KMS-11 (cell line): ENCODE data around the gene PDE3A.

ENCODE experiments used
- H2AFZ ChIP-seq: fragments of 200-600 bp; sonication (generic); 2 replicates; pipeline ENCODE4 v1.6.1; 2016; ENCODE audit warnings: antibody characterized with exemption, mixed run types, low read depth
- H3K27ac ChIP-seq: fragments of 200-600 bp; sonication (generic); 2 replicates; pipeline ENCODE4 v1.6.1; 2016; ENCODE audit warnings: mild to moderate bottlenecking, mixed run types
- H3K27me3 ChIP-seq: fragments of 200-600 bp; sonication (generic); 2 replicates; pipeline ENCODE4 v1.6.1; 2017; ENCODE audit warnings: mild to moderate bottlenecking, low read depth, mixed run types, moderate library complexity; ENCODE audit not compliant: insufficient read depth
- H3K36me3 ChIP-seq: fragments of 200-600 bp; sonication (generic); 2 replicates; pipeline ENCODE4 v1.6.1; 2017; ENCODE audit warnings: mild to moderate bottlenecking, mixed run types; ENCODE audit not compliant: insufficient read depth
- H3K4me1 ChIP-seq: fragments of 200-600 bp; sonication (generic); 2 replicates; pipeline ENCODE4 v1.6.1; 2016; ENCODE audit warnings: mild to moderate bottlenecking, low read depth, mixed run types; ENCODE audit not compliant: poor library complexity, severe bottlenecking
- H3K4me2 ChIP-seq: fragments of 200-600 bp; sonication (generic); 2 replicates; pipeline ENCODE4 v1.7.0; 2016; ENCODE audit warnings: mild to moderate bottlenecking, mixed run types
- H3K4me3 ChIP-seq: fragments of 200-600 bp; sonication (generic); IDR thresholded peaks from 2 replicates; pipeline ENCODE4 v1.6.1; 2017; ENCODE audit warnings: low read depth, low read length, mixed read lengths; ENCODE audit not compliant: insufficient read depth
- H3K79me2 ChIP-seq: fragments of 200-600 bp; sonication (generic); 2 replicates; pipeline ENCODE4 v1.6.1; 2016; ENCODE audit warnings: low read depth, mixed run types; ENCODE audit not compliant: insufficient read depth
- H3K9ac ChIP-seq: fragments of 200-600 bp; sonication (generic); 2 replicates; pipeline ENCODE4 v1.6.1; 2016; ENCODE audit warnings: mild to moderate bottlenecking, mixed run types
- H4K20me1 ChIP-seq: fragments of 200-600 bp; sonication (generic); 2 replicates; pipeline ENCODE4 v1.6.1; 2016; ENCODE audit warnings: mild to moderate bottlenecking, mixed run types; ENCODE audit not compliant: insufficient read depth
- CTCF ChIP-seq: fragments of 200-600 bp; sonication (generic); conservative IDR thresholded peaks from 2 replicates; pipeline ENCODE4 v1.6.1; 2017; ENCODE audit warnings: low read depth, mild to moderate bottlenecking, antibody characterized with exemption, low read length, moderate library complexity, mixed read lengths

The PDE3A gene

DNA sequence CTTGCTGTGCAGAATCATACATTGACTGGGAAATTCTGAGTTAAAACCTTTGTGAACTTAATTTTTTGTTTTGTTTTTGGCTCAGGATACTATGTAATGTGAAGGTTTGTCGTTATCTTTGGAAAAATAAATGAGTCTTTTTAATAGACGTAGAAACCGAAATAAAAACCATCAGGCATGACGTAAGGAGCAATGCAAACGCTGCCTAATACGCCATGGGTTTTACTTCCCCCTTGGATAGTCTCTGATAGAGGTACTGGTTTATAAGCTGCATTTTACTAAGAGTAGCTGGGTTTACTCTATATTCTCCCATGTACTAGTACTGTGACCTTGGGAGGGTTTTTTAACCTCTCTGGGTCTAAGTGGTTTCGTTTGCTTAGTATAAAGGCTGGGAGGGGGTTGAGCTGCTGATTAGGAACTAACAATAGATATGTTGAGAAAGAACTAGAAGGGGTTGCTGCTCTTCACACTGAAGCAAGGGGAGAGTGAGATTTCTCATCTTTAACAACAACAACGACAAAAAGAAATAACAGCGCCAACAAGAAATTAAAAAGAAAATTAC, 260.0 kb downstream of the PDE3A start:
- H3K9ac ChIP-seq: no peak overlapping the region
- H3K27me3 ChIP-seq: no peaks in the 10 kb centered on the region
- no peaks in the 10 kb centered on the region for H3K36me3 ChIP-seq
- no peaks in the 10 kb centered on the region for H4K20me1 ChIP-seq
- no peak for TF ChIP-seq CTCF
- no peaks in the 10 kb centered on the region for H3K79me2 ChIP-seq
- H3K27ac ChIP-seq: no peak overlapping the region
- H3K4me1 ChIP-seq: peaks cover 20% of the 10 kb centered on the region
- no peak overlapping the region for H2AFZ ChIP-seq
- H3K4me2 ChIP-seq: no peak overlapping the region
- no peak overlapping the region for H3K4me3 ChIP-seq

DNA sequence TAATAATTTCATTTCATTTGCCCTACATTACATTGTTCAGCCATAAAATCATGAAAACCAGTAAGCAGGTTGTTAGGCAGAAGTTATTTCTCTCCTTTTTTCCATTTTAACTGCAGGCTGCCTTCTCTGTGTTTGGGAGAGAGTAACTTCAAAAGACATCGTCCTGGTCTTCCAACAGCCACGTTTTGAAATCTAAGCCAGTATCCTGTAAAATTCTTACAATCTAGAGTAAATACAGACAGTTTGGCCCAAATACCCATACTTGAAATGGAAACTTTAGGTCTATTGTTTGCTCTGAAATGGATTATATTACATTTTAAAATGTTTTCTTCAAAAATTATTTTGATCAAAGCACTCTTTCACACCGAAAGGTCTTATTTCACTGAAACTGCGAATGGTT, 260.7 kb downstream of the PDE3A start:
- Histone ChIP-seq H3K4me1 (peaks cover 20% of the 10 kb centered on the region), H3K27ac (peak overlapping the region; percentile 30; the same call in 1 of the 2 replicates), H3K4me2 (peak overlapping the region; percentile 36; the same call in 1 of the 2 replicates), H3K4me3 (no peak overlapping the region), H2AFZ (peak overlapping the region; percentile 48), H3K79me2 (no peaks in the 10 kb centered on the region), H3K36me3 (no peaks in the 10 kb centered on the region), H3K27me3 (no peaks in the 10 kb centered on the region), H4K20me1 (no peaks in the 10 kb centered on the region), H3K9ac (no peak overlapping the region; the same call in 1 of the 2 replicates)
- no peak for TF ChIP-seq CTCF

GRCh38 chr12:20629414-20630156, 261.2 kb downstream of the PDE3A start:
- H3K79me2 ChIP-seq: no peaks in the 10 kb centered on the region
- H4K20me1 ChIP-seq: no peaks in the 10 kb centered on the region
- no peak for TF ChIP-seq CTCF
- H3K4me2 ChIP-seq: peak overlapping the region; percentile 36; the same call in 1 of the 2 replicates
- peak overlapping the region; percentile 48 for H2AFZ ChIP-seq
- no peaks in the 10 kb centered on the region for H3K36me3 ChIP-seq
- H3K9ac ChIP-seq: peak overlapping the region; percentile 0; the same call in 1 of the 2 replicates
- peak overlapping the region; percentile 30; the same call in 1 of the 2 replicates for H3K27ac ChIP-seq
- no peaks in the 10 kb centered on the region for H3K27me3 ChIP-seq
- peaks cover 20% of the 10 kb centered on the region for H3K4me1 ChIP-seq
- no peak overlapping the region for H3K4me3 ChIP-seq

DNA sequence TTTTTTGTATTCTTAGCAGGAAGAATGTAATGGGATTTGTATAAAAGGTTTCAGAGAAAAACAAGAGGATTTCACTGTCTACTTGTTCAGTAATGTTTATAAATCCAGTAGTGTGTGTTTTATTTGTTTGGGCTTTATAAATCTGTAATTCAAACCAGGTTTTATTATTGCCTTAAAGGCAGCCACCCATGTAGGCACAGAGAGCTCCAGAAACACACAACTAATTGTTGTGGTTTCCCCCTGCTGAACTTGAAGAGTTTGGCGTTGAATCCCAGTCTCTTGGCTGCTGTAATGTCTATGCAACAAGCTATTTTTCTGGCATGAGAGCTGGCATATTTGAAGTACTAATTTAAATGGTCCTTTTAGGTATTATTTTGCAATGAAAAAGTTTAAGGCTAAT, 263.4 kb downstream of the PDE3A start:
- H4K20me1 ChIP-seq: no peaks in the 10 kb centered on the region
- H3K4me3 ChIP-seq: no peak overlapping the region
- no peak overlapping the region for H3K9ac ChIP-seq
- no peak for TF ChIP-seq CTCF
- H3K4me2 ChIP-seq: no peak overlapping the region
- H2AFZ ChIP-seq: no peak overlapping the region
- no peak overlapping the region for H3K27ac ChIP-seq
- H3K27me3 ChIP-seq: no peaks in the 10 kb centered on the region
- no peaks in the 10 kb centered on the region for H3K79me2 ChIP-seq
- peaks cover 20% of the 10 kb centered on the region for H3K4me1 ChIP-seq
- H3K36me3 ChIP-seq: no peaks in the 10 kb centered on the region
